ENCODE measurements around the gene TMSB4X. TPM values are rescaled to one million over a fixed set of nuclear protein-coding genes. Genes with fewer than 3 reads are reported as not detected.

The TMSB4X gene
- total RNA-seq, 2 donors from 2014 or later: 3,844 to 4,288 TPM

DNA sequence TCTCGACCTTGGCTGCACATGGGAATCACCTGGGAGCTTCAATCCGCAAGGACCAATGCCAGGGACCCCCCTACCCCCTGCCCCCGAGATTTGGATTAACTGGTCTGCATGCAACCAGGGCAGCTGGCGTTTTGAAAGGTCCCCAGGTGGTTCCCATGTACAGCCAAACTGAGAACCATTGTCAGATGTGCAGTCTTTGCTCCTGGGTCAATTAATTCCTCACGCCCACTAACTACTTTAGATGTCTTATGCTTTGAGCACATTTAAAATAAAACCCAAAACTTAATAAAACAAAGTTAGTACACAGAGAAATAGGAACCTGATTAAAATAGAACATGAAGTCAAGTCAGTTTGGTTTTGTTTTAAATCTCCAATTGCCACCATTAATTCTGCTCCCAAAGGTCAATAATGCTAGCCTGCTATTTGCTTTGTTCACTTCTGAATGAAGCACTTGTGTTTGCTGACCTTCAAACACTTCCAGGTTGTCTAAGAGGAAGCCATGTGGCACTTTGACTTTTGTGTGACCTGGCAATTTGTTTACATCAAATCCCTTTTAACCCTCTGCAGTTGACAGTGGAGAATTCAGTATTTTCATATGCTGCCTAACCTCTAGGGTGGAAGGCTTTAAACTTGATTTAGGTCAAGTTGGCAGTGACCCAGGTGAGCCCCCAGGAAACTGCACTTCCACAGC lies 27.2 kb upstream of the TMSB4X start:
- TF ChIP-seq, protein P1, sequence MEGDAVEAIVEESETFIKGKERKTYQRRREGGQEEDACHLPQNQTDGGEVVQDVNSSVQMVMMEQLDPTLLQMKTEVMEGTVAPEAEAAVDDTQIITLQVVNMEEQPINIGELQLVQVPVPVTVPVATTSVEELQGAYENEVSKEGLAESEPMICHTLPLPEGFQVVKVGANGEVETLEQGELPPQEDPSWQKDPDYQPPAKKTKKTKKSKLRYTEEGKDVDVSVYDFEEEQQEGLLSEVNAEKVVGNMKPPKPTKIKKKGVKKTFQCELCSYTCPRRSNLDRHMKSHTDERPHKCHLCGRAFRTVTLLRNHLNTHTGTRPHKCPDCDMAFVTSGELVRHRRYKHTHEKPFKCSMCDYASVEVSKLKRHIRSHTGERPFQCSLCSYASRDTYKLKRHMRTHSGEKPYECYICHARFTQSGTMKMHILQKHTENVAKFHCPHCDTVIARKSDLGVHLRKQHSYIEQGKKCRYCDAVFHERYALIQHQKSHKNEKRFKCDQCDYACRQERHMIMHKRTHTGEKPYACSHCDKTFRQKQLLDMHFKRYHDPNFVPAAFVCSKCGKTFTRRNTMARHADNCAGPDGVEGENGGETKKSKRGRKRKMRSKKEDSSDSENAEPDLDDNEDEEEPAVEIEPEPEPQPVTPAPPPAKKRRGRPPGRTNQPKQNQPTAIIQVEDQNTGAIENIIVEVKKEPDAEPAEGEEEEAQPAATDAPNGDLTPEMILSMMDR (IDR thresholded peaks at IDR 0.05): no peak
- intact Hi-C loops (cut with DNase I): loop anchor here (5.0 kb wide), 1 partner anchor 540 kb away; no protein-coding TSS in a partner anchor

DNA sequence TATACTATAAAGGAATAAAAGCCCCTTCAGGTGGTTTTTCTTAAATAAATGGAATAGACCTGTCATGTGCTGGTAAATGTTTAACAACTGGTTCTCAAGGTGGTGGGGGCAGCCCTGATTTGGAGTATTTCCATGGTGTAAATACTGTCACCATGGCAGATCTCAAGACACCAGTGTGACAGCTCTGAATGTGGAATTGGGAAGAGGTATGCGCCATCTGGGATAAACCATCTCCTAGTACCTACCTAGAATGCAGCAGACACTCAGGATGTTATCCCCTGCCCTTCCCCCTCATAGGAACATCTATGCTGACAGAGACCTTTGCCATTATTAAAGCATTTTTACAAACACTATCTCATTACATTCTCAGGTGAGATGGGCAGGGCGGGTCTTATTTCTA lies 26.4 kb upstream of the TMSB4X start:
- TF ChIP-seq, protein P1 (IDR thresholded peaks at IDR 0.05): no peak
- no peaks in the 10 kb centered on the region for H3K9me3 ChIP-seq
- intact Hi-C loops (cut with DNase I): loop anchor here (5.0 kb wide), 1 partner anchor 539 kb away; no protein-coding TSS in a partner anchor
- no peaks in the 10 kb centered on the region for H3K36me3 ChIP-seq
- peaks cover 3% of the 10 kb centered on the region for H3K4me1 ChIP-seq
- H3K9ac ChIP-seq (ENCODE audit: low read depth in 2 of 2, low read length in 2 of 2): no peak overlapping the region
- no peak overlapping the region for H3K27ac ChIP-seq
- no peaks in the 10 kb centered on the region for H3K27me3 ChIP-seq
- no peak for DNase-seq
- no peak overlapping the region for H3K4me3 ChIP-seq

More for the DNA sequence above, 27.2 kb upstream of the TMSB4X start:
- H3K27ac ChIP-seq: peak overlapping the region; percentile 60
- no peaks in the 10 kb centered on the region for H3K9me3 ChIP-seq
- peak overlapping the region; percentile 22 to 30 for H3K9ac ChIP-seq (ENCODE audit: low read depth in 2 of 2, low read length in 2 of 2)
- H3K4me1 ChIP-seq: peaks cover 3% of the 10 kb centered on the region
- no peak overlapping the region for H3K4me3 ChIP-seq
- no peak for DNase-seq
- H3K36me3 ChIP-seq: no peaks in the 10 kb centered on the region
- no peaks in the 10 kb centered on the region for H3K27me3 ChIP-seq

DNA sequence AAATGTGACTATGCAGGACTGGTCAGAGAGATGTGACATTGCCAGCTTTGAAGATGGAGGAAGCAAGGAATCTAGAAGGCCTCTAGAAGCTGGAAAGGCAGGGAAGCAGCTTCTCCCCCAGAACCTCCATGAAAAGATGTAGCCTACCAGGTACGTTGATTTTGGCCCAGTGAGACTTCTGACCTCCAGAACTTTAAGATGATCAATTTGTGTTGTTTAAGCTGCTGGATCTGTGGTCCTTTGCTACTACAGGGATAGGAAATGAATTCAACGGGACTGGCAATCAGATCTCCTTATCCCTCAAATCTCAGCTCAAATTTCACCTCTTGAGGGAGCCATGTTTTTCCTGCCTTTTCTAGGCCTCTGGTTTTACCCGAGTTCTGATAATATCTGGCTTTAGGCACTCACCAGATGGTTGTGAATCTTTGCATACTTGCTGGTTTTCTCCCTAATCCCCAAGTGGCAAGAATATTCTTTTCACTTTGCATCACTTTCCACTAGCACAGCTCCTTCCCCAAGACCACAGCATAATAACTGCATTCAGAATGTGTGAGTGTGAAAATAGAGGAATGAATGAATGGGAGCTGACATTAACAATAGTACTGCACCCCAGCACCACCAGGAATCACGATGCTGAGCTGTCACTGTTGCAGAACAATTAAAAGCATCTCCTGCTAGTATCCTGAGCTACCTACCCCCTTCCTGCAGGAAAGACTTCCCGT lies 25.5 kb upstream of the TMSB4X start:
- TF ChIP-seq, protein P1 (IDR thresholded peaks at IDR 0.05): no peak
- H3K27me3 ChIP-seq: no peaks in the 10 kb centered on the region
- H3K4me3 ChIP-seq: no peak overlapping the region
- peaks cover 3% of the 10 kb centered on the region for H3K4me1 ChIP-seq
- intact Hi-C loops (cut with DNase I): loop anchor here (5.0 kb wide), 1 partner anchor 538 kb away; no protein-coding TSS in a partner anchor
- H3K9me3 ChIP-seq: no peaks in the 10 kb centered on the region
- H3K27ac ChIP-seq: peak overlapping the region; percentile 62
- H3K9ac ChIP-seq (ENCODE audit: low read depth in 2 of 2, low read length in 2 of 2): peak overlapping the region in 1 of 2 donors; percentile 27
- no peak for DNase-seq
- H3K36me3 ChIP-seq: no peaks in the 10 kb centered on the region

DNA sequence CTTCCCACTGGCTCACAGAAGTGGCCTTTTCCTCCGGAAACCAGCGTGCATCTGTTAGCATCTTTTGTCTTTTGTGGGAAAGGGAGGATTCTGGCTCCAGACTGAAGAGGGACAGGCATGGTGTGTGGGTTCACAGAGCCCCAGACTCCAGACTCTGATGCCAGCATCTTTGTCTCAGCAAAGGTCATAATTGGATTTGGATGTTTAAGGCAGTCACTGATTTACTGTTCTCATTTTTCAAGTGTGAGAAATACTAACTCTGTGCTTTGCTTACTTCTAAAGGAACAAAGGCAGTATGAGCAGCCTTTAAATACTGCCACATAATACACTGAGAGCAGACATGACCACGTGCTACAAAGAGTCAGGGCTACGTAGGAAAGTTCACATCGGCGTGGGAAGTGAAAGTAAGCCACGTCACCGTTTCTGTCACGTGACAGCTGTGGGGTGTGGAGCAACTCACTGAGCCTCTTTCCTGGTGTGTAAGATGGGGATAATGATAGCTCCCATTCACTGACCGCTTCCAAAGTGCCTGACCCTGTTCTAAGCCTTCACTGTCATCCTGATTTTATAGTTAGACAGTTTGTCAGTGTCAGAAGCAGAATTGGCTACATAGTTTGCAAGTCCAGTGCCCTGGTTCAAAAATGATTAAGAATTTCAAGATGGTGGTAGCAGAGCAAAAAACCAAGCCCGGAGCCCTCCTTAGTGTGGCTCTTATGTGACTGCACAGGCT lies 24.8 kb upstream of the TMSB4X start:
- no peak overlapping the region for H3K4me3 ChIP-seq
- intact Hi-C loops (cut with DNase I): loop anchor here (5.0 kb wide), 1 partner anchor 537 kb away; no protein-coding TSS in a partner anchor

More for the DNA sequence above, 24.8 kb upstream of the TMSB4X start:
- DNase-seq: peak; percentile 88
- TF ChIP-seq, protein P1 (IDR thresholded peaks at IDR 0.05): no peak
- Histone ChIP-seq H3K4me1 (peaks cover 3% of the 10 kb centered on the region), H3K36me3 (no peaks in the 10 kb centered on the region), H3K9ac (ENCODE audit: low read depth in 2 of 2, low read length in 2 of 2) (peak overlapping the region in 1 of 2 donors; percentile 27), H3K27ac (peak overlapping the region; percentile 62), H3K27me3 (no peaks in the 10 kb centered on the region), H3K9me3 (no peaks in the 10 kb centered on the region)

Data from colonic mucosa (tissue), 4 donors.